ENCODE results near the gene INCENP.

INCENP gene

DNA sequence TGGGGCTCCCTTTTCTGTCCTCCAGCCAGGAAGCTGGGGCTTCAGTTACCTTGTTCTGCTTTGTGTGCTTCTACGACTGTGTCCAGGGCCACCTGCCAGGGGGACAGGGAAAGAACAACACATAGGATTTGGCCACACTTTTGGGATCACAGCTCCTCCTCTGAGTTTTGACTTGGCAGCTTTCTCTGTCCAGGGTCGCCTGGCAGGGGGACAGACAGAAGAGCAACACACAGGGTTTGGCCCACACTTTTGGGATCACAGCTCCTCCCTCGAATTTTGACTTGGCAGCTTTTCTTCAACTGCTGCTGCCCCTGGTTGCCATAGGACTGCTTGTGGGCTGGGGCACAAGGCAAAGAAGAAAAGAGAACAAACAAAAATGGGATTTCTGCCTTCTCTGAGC lies 19.1 kb downstream of the INCENP start:
- DNase-seq: no peak

GRCh38 chr11:62143727-62144126 lies 19.9 kb downstream of the INCENP start:
- DNase-seq: no peak

- DNase-seq: no peak
Observed at GRCh38 chr11:62144641-62145255, 20.9 kb downstream of the INCENP start.

- DNase-seq: no peak
Observed at GRCh38 chr11:62145261-62145871, 21.6 kb downstream of the INCENP start.

DNA sequence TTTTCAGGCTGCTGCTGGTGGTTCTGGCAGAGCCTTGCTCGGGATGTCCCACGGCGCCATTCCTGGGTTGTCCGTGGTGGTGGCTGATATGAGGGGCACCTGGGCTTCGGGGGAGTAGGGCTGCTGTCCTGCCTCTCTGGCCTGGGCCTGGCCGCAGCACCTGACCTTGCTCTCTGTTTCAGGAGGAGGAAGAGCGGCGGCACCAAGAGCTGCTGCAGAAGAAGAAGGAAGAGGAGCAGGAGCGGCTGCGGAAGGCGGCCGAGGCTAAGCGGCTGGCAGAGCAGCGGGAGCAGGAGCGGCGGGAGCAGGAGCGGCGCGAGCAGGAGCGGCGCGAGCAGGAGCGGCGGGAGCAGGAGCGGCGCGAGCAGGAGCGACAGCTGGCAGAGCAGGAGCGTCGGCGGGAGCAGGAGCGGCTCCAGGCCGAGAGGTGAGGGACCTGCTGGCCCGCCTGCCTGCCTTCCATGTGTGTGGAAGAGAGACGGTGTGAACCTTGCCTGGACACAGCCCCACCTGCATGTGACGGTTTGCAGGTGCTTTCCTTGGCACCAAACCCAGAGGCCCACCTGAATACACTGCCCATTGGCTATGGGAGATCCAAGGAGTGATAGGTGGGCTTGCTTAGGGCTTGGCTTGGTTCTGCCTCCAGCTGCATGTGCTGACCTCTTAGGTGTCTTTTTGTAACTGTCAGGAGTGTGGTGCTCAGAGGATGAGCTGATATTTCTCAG lies 22.8 kb downstream of the INCENP start:
- DNase-seq: no peak

- no peak for DNase-seq
Observed at GRCh38 chr11:62147545-62147944, 23.7 kb downstream of the INCENP start.

DNA sequence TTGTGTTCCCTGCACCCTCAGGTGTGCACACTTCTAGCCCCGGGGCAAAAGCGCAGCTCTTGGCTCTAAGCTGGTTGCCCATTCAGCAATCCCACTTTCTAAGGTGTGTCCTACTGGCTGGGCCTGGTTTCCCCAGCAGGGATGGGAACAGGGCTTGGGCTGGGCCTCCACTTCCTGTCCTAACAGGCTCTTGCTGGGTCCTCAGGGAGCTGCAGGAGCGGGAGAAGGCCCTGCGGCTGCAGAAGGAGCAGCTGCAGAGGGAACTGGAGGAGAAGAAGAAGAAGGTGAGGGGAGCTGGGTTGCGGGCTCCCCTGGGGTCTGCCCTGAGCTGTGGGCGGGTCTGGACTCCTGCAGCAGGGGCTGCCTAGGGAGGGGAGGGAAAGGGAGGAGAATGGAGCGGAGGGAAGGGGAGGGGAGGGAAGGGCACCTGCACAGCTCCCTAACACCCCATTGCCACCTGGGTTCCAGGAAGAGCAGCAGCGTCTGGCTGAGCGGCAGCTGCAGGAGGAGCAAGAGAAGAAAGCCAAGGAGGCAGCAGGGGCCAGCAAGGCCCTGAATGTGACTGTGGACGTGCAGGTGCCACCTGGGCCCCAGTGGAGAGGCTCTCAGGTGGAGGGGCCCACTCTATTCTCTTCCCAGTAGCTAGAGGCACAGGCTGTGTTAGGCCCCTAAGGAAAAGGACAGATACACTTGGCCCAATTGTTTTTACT lies 24.6 kb downstream of the INCENP start:
- no peak for DNase-seq

- DNase-seq: no peak
Observed at GRCh38 chr11:62149986-62150886, 26.4 kb downstream of the INCENP start.

DNA sequence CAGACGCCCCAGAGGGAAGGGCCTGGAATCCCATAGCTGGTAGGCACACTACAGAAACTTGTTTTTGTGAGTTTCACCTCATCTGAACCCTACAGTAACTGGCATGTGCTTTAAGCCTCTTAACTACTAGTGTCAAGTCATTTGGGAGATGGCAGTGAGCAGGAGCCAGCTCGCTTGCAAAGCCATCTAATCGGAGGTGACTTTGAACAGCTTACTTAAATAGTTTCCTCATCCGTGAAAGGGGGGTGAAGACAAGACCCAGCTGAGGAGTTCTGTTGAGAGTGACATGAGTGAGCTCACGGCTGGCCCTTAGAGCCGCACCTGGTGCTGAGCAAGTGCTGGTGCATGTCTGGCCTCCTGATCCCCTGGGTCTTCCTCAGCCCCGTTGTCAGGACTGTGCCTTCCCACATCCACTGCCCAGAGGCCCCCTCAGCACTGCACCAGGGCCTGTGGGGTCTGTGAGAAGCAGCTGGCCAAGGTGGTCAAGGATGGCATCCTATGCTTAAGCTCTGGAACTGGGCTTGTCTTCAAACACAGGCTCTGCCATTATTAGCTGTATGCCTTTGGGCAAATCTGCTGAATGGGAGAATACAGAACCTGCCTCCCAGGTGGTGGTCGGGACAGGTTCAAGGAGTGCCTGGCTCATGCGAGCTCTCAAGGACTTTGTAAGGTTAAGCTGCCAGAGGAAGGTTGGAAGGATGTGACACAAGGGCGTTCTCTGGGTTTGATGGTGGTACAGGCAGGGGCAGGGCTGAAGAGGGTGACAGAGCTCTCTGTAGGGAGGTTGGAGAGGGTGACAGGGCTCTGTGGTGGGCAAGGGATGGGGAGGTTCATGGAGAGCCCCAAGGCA lies 27.3 kb downstream of the INCENP start:
- no peak for DNase-seq

DNA sequence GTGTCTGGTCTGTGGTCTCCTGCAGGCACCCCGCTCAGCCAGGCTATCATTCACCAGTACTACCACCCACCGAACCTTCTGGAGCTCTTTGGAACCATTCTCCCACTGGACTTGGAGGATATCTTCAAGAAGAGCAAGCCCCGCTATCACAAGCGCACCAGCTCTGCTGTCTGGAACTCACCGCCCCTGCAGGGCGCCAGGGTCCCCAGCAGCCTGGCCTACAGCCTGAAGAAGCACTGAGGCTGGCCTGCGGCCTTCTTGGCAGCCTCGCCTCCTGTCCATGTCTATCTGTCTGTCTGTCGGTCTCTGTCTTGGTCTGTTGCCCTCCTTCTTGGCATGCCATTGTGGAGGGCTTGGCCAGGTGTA lies 27.9 kb downstream of the INCENP start:
- no peak for DNase-seq

- DNase-seq: no peak
Observed at GRCh38 chr11:62152245-62153086, 28.7 kb downstream of the INCENP start.

DNA sequence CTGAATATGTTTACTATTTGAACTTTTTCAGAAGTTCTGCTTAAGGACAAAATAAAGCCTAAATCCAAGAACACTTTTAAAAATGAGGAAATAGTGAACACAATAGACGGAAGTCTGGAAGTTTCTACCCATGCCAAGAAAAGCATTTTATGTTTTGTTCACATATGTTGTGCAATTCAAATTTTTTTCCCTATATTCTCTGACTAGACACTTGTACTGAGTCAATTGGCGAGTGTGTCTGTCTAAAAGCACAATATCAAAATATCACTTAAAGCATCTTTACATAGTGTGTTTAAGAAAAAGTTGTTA lies 29.2 kb downstream of the INCENP start:
- DNase-seq: no peak

DNA sequence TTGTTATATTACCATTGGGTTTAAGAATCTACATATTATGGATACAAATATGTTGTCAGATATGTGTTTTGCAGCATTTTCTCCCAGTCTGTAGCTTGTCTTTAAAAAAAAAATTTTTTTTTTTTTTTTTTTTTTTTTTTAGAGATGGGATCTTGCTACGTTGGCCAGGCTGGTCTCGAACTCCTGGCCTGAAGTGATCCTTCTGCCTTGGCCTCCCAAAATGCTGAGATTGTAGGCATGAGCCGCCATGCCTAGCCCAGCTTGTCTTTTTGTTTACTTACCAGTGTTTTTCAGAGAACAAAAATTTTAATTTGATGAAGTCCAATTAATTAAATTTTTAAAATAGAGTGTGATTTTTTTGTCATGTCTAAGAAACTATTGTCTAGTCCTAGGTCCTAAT lies 29.8 kb downstream of the INCENP start:
- no peak for DNase-seq

DNA sequence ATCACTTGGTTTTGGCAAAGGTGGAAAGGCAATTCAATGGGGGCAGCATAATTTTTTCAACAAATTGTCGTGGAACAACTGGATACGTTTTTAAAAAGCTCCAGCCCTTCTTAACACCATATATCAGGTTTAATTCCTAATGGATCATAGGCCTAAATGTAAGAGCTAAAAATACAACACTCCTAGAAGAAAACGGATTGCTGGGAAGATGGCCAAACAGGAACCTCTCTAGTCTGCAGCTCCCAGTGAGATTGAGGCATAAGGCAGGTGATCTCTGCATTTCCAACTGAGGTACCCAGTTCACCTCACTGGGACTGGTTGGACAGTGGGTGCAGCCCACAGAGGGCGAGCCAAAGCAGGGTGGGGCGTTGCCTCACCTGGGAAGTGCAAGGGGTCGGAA lies 33.8 kb downstream of the INCENP start:
- DNase-seq: no peak

- no peak for DNase-seq
Observed at GRCh38 chr11:62166371-62166770, 42.6 kb downstream of the INCENP start.

DNA sequence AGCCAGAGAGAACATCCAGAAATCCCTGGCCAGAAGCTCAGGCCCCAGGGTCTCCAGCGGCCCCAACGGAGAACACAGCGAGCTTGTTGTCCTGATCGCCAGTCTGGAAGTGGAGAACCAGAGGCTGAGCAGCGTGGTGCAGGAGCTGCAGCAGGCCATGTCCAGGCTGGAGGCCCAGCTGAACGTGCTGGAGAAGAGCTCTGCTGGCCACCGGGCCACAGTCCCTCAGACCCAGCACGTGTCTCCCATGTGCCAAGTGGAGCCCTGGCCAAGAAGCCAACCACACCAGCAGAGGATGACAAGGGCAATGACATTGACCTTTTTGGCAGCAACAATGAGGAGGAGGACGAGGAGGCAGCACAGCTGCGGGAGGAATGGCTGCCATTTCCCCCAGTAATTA lies 45.6 kb downstream of the INCENP start:
- DNase-seq: no peak

- no peak for DNase-seq
Observed at GRCh38 chr11:62169935-62170334, 46.1 kb downstream of the INCENP start.

GRCh38 chr11:62171261-62171723 lies 47.5 kb downstream of the INCENP start:
- DNase-seq: peak; percentile 95 to 98

DNA sequence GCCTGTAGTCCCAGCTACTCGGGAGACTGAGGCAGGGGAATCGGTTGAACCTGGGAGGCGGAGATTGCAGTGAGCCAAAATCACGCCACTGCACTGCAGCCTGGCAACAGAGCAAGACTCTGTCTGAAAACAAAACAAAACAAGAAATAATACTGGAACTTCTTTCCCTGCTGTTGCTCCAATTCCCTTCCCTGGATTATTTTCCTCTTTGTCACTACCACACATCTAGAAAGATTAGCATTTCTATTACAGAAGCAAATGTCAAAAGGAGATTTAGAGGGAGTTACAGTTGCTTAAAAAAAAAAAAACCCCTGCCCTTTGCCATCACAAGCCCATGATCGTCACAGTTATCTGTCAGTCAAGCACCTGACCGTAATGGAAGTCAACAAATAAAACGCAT lies 48.5 kb downstream of the INCENP start:
- peak in 1 of 2 experiments; percentile 27 for DNase-seq

- no peak for DNase-seq
Observed at GRCh38 chr11:62176766-62177165, 53.0 kb downstream of the INCENP start.

- DNase-seq: no peak
Observed at GRCh38 chr11:62179995-62180394, 56.2 kb downstream of the INCENP start.

All from NCI-H526 (cell line).